ENCODE data around the gene NBPF1. TPM values are rescaled to one million over a fixed set of nuclear protein-coding genes. Genes with fewer than 3 reads are reported as not detected.
"Not testable (repeated sequence)": the region's sequence is repeated elsewhere in the genome, so short reads cannot be mapped to it uniquely, and the experiment has no call there.

The NBPF1 gene
- total RNA-seq, 1 donor from 2014 or later: 100 TPM

DNA sequence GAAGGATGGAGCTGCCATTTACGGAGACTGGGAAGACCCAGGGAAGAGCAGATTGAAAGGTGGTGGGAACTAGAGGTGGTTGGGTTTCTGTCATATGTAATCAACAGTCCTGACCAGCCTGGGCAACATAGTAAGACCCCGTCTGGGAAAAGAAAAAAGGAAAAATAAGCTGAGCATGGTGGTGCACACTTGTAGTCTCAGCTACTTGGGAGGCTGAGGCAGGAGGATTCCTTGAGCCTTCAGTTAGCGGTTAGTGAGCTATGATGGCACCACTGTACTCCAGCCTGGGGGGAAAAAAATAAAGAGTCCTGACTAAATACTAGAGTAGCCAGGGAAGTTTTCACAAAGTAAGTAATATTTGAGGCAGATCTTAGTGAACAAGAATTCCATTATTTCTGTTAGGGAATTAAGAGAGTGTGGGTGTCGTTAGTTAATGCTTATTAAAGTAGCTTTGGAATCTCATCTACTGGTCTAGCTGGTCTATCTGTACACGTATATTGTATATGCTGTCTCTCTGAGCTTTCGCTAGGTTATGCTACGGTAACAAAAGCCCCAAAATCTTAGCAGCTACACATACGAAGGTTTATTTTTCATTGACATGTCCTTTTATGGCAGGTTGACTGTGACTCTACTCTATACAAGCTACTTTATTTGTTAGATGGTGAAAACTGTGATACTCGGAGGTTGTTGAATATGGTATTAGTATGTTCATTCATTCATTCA is 4.4 kb downstream of the NBPF1 start:
- H3K36me3 Mint-ChIP-seq (ENCODE audit: insufficient read depth): no peaks in the 10 kb centered on the region
- no peaks in the 10 kb centered on the region for H3K27me3 Mint-ChIP-seq
- no peaks in the 10 kb centered on the region for H3K4me1 Mint-ChIP-seq (ENCODE audit: low read depth)
- no peak for DNase-seq (ENCODE audit: low spot score, unreplicated experiment)
- no peaks in the 10 kb centered on the region for H3K9me3 Mint-ChIP-seq (ENCODE audit: low read depth)
- H3K27ac Mint-ChIP-seq: no peak overlapping the region
- no peak for TF ChIP-seq CTCF (IDR thresholded peaks at IDR 0.05; ENCODE audit: unreplicated experiment)
- no peak overlapping the region for H3K4me3 Mint-ChIP-seq (ENCODE audit: low read depth)

DNA sequence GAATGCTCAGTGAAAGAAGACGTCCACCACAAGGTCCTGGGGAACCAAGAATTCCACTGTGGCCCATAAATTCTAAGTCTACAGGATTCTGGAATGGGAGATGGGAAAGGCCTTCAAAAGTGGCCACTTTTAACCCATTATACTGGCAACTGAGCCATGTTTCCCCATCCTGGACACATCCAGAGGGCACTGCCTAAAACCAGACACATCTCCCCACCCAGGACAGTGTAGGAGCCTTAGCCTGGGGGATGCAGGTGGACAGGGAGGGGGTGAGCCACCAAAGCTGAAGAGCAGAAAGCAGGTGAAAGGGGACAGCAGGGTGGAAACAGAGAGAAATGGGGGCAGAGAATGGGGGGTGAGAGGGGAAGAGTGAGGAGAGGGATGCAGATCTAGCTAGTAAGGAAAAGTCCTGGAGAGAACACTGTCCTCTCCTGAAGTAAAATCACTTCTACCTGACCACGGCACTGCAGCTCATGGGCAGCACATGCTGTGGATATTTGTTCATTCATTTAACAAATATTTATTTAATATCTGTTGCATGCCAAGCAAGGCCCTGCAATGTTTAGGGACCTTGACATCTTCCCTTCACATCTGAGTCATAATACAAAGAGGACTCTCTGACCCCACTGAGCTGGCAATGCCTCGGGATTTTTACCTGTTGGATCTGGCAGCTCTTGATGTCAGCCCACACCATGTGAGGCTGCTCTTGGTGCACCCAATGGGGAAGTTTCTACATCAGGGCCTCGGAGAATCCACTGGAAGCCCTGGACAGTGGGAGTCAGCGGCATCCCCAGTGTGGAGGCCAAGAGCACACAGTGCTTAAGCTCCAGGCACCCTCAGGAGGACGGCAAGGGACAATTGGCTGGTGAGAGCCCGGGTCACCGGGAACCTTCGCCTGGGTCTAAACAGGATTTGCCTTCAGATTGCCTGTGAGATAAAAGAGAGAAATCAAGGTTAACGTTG is 5.2 kb downstream of the NBPF1 start:
- not testable (repeated sequence) for H3K27ac Mint-ChIP-seq; DNase-seq (ENCODE audit: low spot score, unreplicated experiment); H3K4me1 Mint-ChIP-seq (ENCODE audit: low read depth); H3K36me3 Mint-ChIP-seq (ENCODE audit: insufficient read depth); H3K27me3 Mint-ChIP-seq; H3K4me3 Mint-ChIP-seq (ENCODE audit: low read depth); H3K9me3 Mint-ChIP-seq (ENCODE audit: low read depth)

DNA sequence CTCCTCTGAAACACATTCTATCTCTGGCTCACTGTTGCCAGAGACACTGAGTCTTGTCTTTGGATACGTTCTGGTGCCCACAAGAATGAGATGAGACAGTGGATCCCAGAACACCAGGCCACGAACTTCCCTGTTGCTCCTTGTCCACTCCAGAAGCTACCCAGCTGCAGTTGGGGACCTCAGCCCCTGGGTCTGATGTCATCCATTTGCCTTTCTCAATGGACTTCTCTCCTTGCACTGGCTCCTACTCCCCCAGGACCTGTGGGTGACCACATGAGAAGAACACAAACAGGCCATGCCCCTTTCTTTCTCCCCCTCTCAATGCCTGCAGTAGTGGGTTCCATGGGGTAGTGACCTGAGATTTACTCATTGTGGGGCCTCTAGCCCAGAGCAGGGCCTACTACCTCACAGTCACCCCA is 5.9 kb downstream of the NBPF1 start:
- Mint-ChIP-seq H3K27ac (no peak overlapping the region), H3K4me3 (ENCODE audit: low read depth) (no peak overlapping the region), H3K36me3 (ENCODE audit: insufficient read depth) (no peaks in the 10 kb centered on the region), H3K27me3 (no peaks in the 10 kb centered on the region), H3K4me1 (ENCODE audit: low read depth) (no peaks in the 10 kb centered on the region), H3K9me3 (ENCODE audit: low read depth) (no peaks in the 10 kb centered on the region)
- no peak for TF ChIP-seq CTCF (IDR thresholded peaks at IDR 0.05; ENCODE audit: unreplicated experiment)
- DNase-seq (ENCODE audit: low spot score, unreplicated experiment): no peak

GRCh38 chr1:16606666-16607432 is 6.5 kb downstream of the NBPF1 start:
- not testable (repeated sequence) for DNase-seq (ENCODE audit: low spot score, unreplicated experiment); H3K27me3 Mint-ChIP-seq; H3K9me3 Mint-ChIP-seq (ENCODE audit: low read depth); H3K36me3 Mint-ChIP-seq (ENCODE audit: insufficient read depth); H3K4me3 Mint-ChIP-seq (ENCODE audit: low read depth); H3K27ac Mint-ChIP-seq; H3K4me1 Mint-ChIP-seq (ENCODE audit: low read depth)

- H3K27ac Mint-ChIP-seq: no peak overlapping the region
- H3K4me1 Mint-ChIP-seq (ENCODE audit: low read depth): no peaks in the 10 kb centered on the region
- no peaks in the 10 kb centered on the region for H3K36me3 Mint-ChIP-seq (ENCODE audit: insufficient read depth)
- no peak for DNase-seq (ENCODE audit: low spot score, unreplicated experiment)
- no peaks in the 10 kb centered on the region for H3K9me3 Mint-ChIP-seq (ENCODE audit: low read depth)
- no peak overlapping the region for H3K4me3 Mint-ChIP-seq (ENCODE audit: low read depth)
- H3K27me3 Mint-ChIP-seq: no peaks in the 10 kb centered on the region
- TF ChIP-seq CTCF (IDR thresholded peaks at IDR 0.05; ENCODE audit: unreplicated experiment): no peak
These were observed 7.5 kb downstream of the NBPF1 start for GRCh38 chr1:16605532-16606505.
